ENCODE measurements around the gene CASR.
"Not testable (repeated sequence)": the region's sequence is repeated elsewhere in the genome, so short reads cannot be mapped to it uniquely, and the experiment has no call there.

The CASR gene, protein sequence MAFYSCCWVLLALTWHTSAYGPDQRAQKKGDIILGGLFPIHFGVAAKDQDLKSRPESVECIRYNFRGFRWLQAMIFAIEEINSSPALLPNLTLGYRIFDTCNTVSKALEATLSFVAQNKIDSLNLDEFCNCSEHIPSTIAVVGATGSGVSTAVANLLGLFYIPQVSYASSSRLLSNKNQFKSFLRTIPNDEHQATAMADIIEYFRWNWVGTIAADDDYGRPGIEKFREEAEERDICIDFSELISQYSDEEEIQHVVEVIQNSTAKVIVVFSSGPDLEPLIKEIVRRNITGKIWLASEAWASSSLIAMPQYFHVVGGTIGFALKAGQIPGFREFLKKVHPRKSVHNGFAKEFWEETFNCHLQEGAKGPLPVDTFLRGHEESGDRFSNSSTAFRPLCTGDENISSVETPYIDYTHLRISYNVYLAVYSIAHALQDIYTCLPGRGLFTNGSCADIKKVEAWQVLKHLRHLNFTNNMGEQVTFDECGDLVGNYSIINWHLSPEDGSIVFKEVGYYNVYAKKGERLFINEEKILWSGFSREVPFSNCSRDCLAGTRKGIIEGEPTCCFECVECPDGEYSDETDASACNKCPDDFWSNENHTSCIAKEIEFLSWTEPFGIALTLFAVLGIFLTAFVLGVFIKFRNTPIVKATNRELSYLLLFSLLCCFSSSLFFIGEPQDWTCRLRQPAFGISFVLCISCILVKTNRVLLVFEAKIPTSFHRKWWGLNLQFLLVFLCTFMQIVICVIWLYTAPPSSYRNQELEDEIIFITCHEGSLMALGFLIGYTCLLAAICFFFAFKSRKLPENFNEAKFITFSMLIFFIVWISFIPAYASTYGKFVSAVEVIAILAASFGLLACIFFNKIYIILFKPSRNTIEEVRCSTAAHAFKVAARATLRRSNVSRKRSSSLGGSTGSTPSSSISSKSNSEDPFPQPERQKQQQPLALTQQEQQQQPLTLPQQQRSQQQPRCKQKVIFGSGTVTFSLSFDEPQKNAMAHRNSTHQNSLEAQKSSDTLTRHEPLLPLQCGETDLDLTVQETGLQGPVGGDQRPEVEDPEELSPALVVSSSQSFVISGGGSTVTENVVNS

DNA sequence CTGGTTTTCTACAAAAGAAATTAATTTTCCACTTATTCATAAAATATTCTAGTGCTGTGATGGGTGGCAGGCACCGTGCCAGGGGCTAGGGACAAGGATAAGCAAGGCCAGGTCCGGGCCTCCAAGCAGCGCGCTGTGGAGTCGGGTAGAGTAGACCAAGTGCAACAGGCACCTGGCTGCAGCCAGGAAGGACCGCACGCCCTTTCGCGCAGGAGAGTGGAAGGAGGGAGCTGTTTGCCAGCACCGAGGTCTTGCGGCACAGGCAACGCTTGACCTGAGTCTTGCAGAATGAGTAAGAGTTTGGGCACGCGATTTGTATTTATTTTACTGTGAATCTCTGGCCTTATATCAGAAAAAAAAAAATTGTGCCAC, at the start of gene CASR:
CASR (plus strand) TSS at position 148 of the 372 bp plus-strand sequence. CDS start 70,522 bp downstream, outside the sequence.
- Histone ChIP-seq H3K4me3 (ENCODE audit: low read depth, low read length) (peak within 1 kb of the TSS; percentile 72), H3K4me1 (ENCODE audit: control insufficient read depth, insufficient read depth, low read length) (no peaks in the 10 kb centered on the region), H3K36me3 (ENCODE audit: control insufficient read depth, insufficient read depth, low read length) (no peaks in the 10 kb centered on the region), H3K9ac (ENCODE audit: low read depth, low read length) (no peak within 1 kb of the TSS), H3K27me3 (ENCODE audit: control insufficient read depth, insufficient read depth, low read length) (peaks cover 76% of the 10 kb centered on the region), H3K9me3 (ENCODE audit: control insufficient read depth, insufficient read depth, low read length) (no peaks in the 10 kb centered on the region), H3K27ac (ENCODE audit: low read depth, low read length) (no peak within 1 kb of the TSS)

DNA sequence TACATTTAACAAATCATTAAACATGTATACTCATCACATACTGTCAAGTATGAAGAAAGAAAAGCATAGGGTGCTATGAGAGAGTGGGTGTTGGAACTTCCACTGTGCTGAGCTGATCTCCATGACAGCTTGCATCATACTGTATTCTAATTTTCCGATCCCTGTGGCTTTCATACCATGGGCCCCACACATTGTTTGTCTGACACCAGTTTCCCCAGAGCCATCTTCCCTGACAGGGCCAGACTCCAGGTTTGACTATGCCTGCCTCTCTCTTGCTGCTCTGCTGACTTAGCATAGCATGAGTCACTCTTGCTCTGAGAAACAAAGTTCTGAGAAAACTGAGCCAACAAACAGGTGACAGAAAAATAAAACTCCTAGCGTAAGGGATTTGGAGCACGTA, 37.0 kb upstream of the CASR start:
- H3K36me3 ChIP-seq (ENCODE audit: control insufficient read depth, insufficient read depth, low read length): no peaks in the 10 kb centered on the region
- H3K27me3 ChIP-seq (ENCODE audit: control insufficient read depth, insufficient read depth, low read length): no peaks in the 10 kb centered on the region
- no peak overlapping the region for H3K27ac ChIP-seq (ENCODE audit: low read depth, low read length)
- peaks cover 12% of the 10 kb centered on the region; the same call in 1 of the 2 replicates for H3K9me3 ChIP-seq (ENCODE audit: control insufficient read depth, insufficient read depth, low read length)
- H3K4me1 ChIP-seq (ENCODE audit: control insufficient read depth, insufficient read depth, low read length): no peaks in the 10 kb centered on the region
- no peak overlapping the region for H3K9ac ChIP-seq (ENCODE audit: low read depth, low read length)
- no peak overlapping the region for H3K4me3 ChIP-seq (ENCODE audit: low read depth, low read length)

DNA sequence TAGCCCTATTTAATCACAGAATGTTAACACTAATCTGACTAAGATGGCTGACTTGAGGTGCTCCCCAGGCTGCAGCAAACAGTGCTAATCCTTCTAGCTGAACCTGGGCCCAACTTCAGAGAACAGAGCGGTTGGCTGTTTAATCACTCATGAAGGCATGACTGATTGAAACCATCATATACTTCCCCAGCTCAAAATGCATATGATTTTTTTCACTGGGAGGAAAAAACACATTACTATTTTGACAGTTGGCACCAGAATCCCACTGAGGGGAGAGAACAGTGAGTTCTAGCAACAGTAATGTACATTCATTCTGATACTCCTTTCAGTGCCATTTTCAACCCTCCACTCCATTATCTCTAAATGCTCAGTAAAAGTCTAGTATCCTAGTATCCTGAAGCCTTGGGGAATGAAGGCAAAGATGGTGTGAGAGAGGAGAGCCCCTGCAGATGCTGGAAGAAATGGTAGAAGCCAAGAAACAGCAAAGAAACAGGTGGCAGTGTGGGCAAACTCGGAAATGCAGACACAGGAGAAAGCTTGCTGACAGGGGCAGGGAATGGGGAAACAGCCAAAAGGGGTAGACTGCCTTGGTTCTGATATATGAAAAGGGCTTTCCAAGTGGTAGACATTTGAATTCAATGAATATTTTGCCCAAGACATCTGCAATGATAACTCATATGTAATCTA, 34.4 kb upstream of the CASR start:
- no peak overlapping the region for H3K27ac ChIP-seq (ENCODE audit: low read depth, low read length)
- no peaks in the 10 kb centered on the region for H3K27me3 ChIP-seq (ENCODE audit: control insufficient read depth, insufficient read depth, low read length)
- H3K4me3 ChIP-seq (ENCODE audit: low read depth, low read length): no peak overlapping the region
- H3K9me3 ChIP-seq (ENCODE audit: control insufficient read depth, insufficient read depth, low read length): 0 out of 2 replicates have a peak, but pooled peaks cover 8% of the 10 kb centered on the region
- no peaks in the 10 kb centered on the region for H3K4me1 ChIP-seq (ENCODE audit: control insufficient read depth, insufficient read depth, low read length)
- H3K9ac ChIP-seq (ENCODE audit: low read depth, low read length): no peak overlapping the region
- H3K36me3 ChIP-seq (ENCODE audit: control insufficient read depth, insufficient read depth, low read length): no peaks in the 10 kb centered on the region

DNA sequence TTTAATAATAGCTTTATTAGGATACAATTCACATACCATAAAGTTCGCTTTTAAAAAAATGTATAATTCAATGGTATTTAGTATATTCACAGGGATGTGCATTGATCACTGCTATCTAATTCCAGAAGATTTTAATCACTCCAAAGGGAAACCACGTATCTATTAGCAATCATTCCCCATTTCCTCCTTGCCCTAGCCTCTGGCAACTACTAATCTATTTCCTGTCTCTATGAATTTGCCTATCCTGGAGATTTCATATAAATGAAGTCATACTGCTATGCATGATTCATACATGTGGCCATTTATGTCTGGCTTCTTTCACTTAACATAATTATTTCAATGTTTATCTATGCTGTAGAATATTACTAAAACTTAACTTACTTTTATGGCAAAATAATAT, 32.0 kb upstream of the CASR start:
- 0 out of 2 replicates have a peak, but pooled peaks cover 9% of the 10 kb centered on the region for H3K9me3 ChIP-seq (ENCODE audit: control insufficient read depth, insufficient read depth, low read length)

DNA sequence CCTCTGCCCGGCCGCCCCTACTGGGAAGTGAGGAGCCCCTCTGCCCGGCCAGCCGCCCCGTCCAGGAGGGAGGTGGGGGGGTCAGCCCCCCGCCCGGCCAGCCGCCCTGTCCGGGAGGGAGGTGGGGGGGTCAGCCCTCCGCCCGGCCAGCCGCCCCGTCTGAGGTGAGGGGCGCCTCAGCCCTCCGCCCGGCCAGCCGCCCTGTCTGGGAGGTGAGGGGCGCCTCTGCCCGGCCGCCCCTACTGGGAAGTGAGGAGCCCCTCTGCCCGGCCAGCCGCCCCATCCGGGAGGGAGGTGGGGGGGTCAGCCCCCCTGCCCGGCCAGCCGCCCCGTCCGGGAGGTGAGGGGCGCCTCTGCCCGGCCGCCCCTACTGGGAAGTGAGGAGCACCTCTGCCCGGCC, 18.5 kb upstream of the CASR start:
- H3K4me3 ChIP-seq (ENCODE audit: low read depth, low read length); H3K36me3 ChIP-seq (ENCODE audit: control insufficient read depth, insufficient read depth, low read length); H3K27me3 ChIP-seq (ENCODE audit: control insufficient read depth, insufficient read depth, low read length); H3K9ac ChIP-seq (ENCODE audit: low read depth, low read length); H3K9me3 ChIP-seq (ENCODE audit: control insufficient read depth, insufficient read depth, low read length); H3K27ac ChIP-seq (ENCODE audit: low read depth, low read length); H3K4me1 ChIP-seq (ENCODE audit: control insufficient read depth, insufficient read depth, low read length): not testable (repeated sequence)

More for the DNA sequence above, 32.0 kb upstream of the CASR start:
- H3K4me3 ChIP-seq (ENCODE audit: low read depth, low read length): no peak overlapping the region
- H3K27me3 ChIP-seq (ENCODE audit: control insufficient read depth, insufficient read depth, low read length): no peaks in the 10 kb centered on the region
- no peaks in the 10 kb centered on the region for H3K4me1 ChIP-seq (ENCODE audit: control insufficient read depth, insufficient read depth, low read length)
- no peak overlapping the region for H3K27ac ChIP-seq (ENCODE audit: low read depth, low read length)
- no peaks in the 10 kb centered on the region for H3K36me3 ChIP-seq (ENCODE audit: control insufficient read depth, insufficient read depth, low read length)
- H3K9ac ChIP-seq (ENCODE audit: low read depth, low read length): no peak overlapping the region

DNA sequence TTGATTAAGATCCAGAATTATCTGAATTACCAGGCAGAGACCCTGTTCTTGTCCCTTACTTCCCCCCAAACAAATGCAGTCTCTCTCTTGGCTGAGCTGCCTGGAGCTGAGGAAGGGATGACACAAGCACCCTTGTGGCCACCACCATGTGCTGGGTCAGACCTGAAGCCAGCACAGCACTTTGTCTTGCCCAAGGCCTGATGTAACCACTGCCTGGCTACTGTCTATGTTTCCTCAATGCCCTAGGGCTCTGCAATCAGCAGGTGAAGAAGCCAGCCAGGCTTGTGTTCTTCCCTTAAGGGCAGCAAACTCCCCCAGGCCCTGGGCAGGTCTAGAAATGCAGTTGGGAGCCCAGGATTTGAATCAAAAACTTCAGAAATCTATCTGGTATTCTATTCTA, 15.8 kb upstream of the CASR start:
- H3K27ac ChIP-seq (ENCODE audit: low read depth, low read length): no peak overlapping the region
- H3K4me3 ChIP-seq (ENCODE audit: low read depth, low read length): no peak overlapping the region
- H3K27me3 ChIP-seq (ENCODE audit: control insufficient read depth, insufficient read depth, low read length): no peaks in the 10 kb centered on the region
- no peaks in the 10 kb centered on the region for H3K36me3 ChIP-seq (ENCODE audit: control insufficient read depth, insufficient read depth, low read length)
- H3K9me3 ChIP-seq (ENCODE audit: control insufficient read depth, insufficient read depth, low read length): peaks cover 4% of the 10 kb centered on the region; the same call in 1 of the 2 replicates
- H3K4me1 ChIP-seq (ENCODE audit: control insufficient read depth, insufficient read depth, low read length): no peaks in the 10 kb centered on the region
- no peak overlapping the region for H3K9ac ChIP-seq (ENCODE audit: low read depth, low read length)

DNA sequence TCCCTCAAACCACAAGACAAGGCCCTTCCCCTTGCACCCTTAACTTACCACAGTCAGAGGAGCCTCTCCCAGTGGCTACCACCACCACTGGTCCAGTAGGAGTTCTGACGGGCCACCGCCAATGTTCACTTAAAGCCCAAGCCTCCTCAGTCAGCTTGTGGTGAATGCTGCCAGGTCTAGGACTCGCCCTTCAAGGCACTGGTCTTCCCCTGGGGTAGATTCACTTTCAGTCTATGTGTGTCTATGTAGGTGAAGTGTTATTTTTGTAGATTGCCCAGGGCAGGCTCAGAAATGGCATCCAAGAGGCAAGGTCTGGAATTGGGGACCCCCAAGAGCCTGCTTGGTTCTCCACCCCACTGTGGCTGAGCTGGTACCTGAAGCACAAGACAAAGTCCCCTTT, 15.4 kb upstream of the CASR start:
- peaks cover 6% of the 10 kb centered on the region; the same call in 1 of the 2 replicates for H3K9me3 ChIP-seq (ENCODE audit: control insufficient read depth, insufficient read depth, low read length)
- H3K36me3 ChIP-seq (ENCODE audit: control insufficient read depth, insufficient read depth, low read length): no peaks in the 10 kb centered on the region
- H3K27ac ChIP-seq (ENCODE audit: low read depth, low read length): no peak overlapping the region
- H3K4me1 ChIP-seq (ENCODE audit: control insufficient read depth, insufficient read depth, low read length): no peaks in the 10 kb centered on the region
- H3K27me3 ChIP-seq (ENCODE audit: control insufficient read depth, insufficient read depth, low read length): no peaks in the 10 kb centered on the region
- H3K4me3 ChIP-seq (ENCODE audit: low read depth, low read length): no peak overlapping the region
- no peak overlapping the region for H3K9ac ChIP-seq (ENCODE audit: low read depth, low read length)

DNA sequence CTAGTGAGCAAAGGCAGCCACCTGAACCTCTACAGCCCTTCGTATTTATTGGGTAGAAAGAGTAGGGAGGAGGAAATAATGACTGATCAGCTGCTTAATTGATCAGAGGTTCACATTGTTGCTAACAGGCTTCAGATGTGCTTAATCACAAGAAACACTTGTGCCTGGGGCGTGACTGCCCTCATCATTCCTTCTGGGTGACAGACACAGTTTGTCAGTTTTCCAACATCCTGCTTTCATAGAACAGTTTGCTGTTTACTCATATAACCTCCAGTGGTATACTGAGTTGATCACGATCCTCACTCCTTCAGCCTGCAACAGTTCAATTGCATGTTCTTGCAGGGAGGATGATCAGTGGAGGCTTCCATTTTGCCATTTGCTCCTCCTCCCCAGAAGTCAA, 13.6 kb upstream of the CASR start:
- H3K36me3 ChIP-seq (ENCODE audit: control insufficient read depth, insufficient read depth, low read length): no peaks in the 10 kb centered on the region

DNA sequence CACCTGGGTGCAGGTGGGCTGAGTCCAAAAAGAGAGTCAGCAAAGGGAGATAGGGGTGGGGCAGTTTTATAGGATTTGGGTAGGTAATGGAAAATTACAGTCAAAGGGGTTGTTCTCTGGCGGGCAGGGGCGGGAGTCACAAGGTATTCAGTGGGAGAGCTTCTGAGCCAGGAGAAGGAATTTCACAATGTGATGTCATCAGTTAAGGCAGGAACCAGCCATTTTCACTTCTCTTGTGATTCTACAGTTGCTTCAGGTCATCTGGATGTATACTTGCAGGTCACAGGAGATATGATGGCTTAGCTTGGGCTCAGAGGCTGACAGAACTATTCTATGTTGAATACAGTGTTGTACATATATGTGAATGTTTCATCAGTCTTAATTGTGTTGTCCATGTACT, 12.1 kb upstream of the CASR start:
- not testable (repeated sequence) for H3K27me3 ChIP-seq (ENCODE audit: control insufficient read depth, insufficient read depth, low read length); H3K27ac ChIP-seq (ENCODE audit: low read depth, low read length); H3K36me3 ChIP-seq (ENCODE audit: control insufficient read depth, insufficient read depth, low read length); H3K4me1 ChIP-seq (ENCODE audit: control insufficient read depth, insufficient read depth, low read length); H3K4me3 ChIP-seq (ENCODE audit: low read depth, low read length); H3K9ac ChIP-seq (ENCODE audit: low read depth, low read length); H3K9me3 ChIP-seq (ENCODE audit: control insufficient read depth, insufficient read depth, low read length)

More for the DNA sequence above, 13.6 kb upstream of the CASR start:
- Histone ChIP-seq H3K4me3 (ENCODE audit: low read depth, low read length) (no peak overlapping the region), H3K27me3 (ENCODE audit: control insufficient read depth, insufficient read depth, low read length) (no peaks in the 10 kb centered on the region), H3K9ac (ENCODE audit: low read depth, low read length) (no peak overlapping the region), H3K27ac (ENCODE audit: low read depth, low read length) (no peak overlapping the region), H3K9me3 (ENCODE audit: control insufficient read depth, insufficient read depth, low read length) (peaks cover 6% of the 10 kb centered on the region; the same call in 1 of the 2 replicates), H3K4me1 (ENCODE audit: control insufficient read depth, insufficient read depth, low read length) (no peaks in the 10 kb centered on the region)

DNA sequence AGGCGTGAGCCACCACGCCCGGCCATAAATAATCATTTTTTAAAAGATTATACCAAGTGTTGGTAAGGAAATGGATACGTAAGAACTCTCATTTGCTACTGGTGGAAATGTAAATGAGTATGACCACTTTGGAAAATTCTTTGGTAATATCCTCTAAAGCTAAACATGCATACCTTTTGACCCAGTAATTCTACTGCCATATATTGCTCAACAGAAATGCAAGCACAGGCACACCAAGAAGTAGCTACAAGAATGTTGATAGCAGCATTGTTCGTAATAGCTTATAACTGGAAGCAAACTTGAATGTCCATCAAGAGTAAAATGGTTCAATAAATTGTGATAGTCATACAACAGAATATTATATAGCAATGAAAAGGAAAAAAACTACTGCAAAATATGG, 4.8 kb upstream of the CASR start:
- H3K27me3 ChIP-seq (ENCODE audit: control insufficient read depth, insufficient read depth, low read length): peaks cover 35% of the 10 kb centered on the region
- no peaks in the 10 kb centered on the region for H3K9me3 ChIP-seq (ENCODE audit: control insufficient read depth, insufficient read depth, low read length)
- no peaks in the 10 kb centered on the region for H3K4me1 ChIP-seq (ENCODE audit: control insufficient read depth, insufficient read depth, low read length)
- no peak overlapping the region for H3K9ac ChIP-seq (ENCODE audit: low read depth, low read length)
- H3K36me3 ChIP-seq (ENCODE audit: control insufficient read depth, insufficient read depth, low read length): no peaks in the 10 kb centered on the region
- H3K4me3 ChIP-seq (ENCODE audit: low read depth, low read length): no peak overlapping the region
- H3K27ac ChIP-seq (ENCODE audit: low read depth, low read length): no peak overlapping the region

Measured in HUES48 (cell line).